GM19395 (cell line): ENCODE results near the gene LEF1.
A peak's percentile ranks its signal among the peaks of the same experiment; 100 is the strongest.
"Not testable (repeated sequence)": the region's sequence is repeated elsewhere in the genome, so short reads cannot be mapped to it uniquely, and the experiment has no call there.

ENCODE experiments used
- ATAC-seq: cut with Tn5 transposase; IDR thresholded peaks from one replicate; pipeline ENCODE4 v1.9.1; 2021; ENCODE audit warnings: mild to moderate bottlenecking, moderate library complexity; ENCODE audit not compliant: unreplicated experiment

The LEF1 gene

DNA sequence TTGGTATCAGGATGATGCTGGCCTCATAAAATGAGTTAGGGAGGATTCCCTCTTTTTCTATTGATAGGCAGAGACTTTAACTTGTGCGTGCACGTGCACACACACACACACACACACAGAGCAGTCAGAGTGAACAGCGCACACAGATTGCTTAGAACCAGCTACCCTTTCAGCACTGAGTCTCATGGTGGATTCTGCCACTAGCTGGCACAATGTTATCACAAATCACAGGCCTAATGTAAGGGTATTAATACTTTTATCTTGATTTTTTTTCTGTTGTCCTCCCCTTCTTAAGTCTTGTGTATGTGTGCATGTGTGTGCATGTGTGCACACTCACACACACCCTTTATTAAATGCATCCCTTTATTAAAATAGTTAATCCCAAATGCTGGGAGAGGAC, 125.8 kb downstream of the LEF1 start:
- no peak for ATAC-seq

DNA sequence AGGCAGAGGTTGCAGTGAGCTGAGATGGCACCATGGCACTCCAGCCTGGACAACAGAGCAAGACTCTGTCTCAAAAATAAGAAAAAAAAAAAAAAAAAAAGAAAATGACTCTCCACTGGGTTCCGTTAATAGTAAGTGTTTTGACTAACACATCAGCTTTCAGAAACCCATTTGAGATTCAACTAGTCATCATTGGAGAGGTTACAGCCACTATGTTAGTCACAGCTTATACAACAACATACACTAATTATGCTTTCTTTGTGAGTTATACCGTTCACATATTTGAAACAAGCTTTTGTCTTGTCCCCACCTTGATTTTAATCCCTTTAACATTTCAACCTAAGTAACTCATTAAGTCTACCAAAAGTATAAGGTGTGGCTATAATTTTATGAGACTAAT, 130.8 kb downstream of the LEF1 start:
- no peak for ATAC-seq

DNA sequence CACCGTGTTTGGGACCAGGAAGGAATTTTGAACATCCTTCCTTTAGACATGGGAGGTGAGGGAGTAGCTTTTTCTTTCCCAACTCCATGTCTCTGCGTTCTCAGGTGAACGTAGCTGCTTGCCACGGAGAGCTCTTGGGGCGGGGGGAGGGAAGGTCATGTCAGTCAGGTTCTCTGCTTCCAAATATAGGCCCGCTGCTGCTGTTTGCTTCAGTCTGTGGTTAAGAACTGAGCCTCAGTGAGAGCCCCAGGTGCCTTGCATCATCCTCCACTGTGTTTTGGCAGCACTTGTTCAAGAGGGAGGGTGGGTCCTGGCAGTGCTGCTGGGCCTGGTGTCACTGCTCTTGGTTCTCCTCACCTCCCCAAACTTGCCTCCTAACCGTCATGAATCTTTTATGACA, 132.5 kb downstream of the LEF1 start:
- ATAC-seq = peak; percentile 97

DNA sequence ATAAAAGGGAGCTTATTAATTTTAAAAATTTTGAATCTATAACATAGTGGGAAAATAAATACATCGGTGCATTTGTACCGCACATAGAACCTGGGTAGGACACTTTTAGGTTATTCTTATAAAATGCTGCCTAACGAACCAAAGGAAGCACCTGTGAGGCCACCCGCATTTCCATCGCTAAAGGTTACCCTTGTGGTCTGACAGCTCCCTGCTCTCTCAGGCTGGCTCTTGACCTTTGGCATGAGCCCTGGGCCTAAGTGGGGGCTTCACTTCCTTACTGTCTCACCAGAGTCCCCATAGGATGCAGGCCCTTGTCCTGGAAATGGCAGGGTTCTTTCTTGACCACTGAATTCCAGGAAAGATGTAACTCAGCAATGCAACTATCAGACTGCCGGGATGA, 133.0 kb downstream of the LEF1 start:
- ATAC-seq = peak; percentile 33

DNA sequence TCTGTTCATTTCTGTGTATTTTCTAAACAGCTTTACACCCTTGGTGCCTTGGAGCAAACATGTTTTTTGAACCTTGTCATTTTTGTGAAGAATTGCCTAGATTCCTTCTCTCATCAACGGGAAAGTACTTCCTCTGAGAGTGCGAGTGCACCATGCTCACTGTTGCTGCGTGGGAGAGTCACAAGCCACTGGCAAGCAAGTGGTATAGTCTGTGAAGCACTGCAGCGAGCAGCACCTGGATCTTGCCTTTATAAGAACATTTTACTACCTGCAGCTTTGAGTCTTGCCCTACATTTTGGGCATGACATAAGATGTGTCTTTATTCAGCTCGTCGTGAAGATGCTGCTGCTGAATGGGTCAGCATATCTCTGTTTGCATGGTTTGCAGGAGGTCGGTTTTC, 134.2 kb downstream of the LEF1 start:
- no peak for ATAC-seq

DNA sequence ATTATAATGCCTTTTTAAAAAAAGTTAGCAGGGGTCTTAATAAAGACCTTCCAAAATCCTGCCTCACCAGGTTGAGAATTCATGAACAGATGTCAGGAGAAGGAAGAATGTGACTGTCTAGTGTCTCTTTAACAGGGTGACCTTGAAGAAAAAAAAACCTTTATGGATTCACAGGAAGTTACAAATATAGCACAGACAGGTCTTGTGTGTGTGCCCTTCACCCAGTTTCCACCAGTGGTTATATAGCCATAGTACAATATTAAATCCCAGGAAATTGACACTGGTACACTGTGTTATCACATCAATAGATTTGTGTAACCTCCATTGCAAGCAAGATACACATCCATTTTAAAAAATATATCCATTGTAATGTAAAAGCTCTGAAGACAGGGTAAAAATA, 135.4 kb downstream of the LEF1 start:
- ATAC-seq = no peak

DNA sequence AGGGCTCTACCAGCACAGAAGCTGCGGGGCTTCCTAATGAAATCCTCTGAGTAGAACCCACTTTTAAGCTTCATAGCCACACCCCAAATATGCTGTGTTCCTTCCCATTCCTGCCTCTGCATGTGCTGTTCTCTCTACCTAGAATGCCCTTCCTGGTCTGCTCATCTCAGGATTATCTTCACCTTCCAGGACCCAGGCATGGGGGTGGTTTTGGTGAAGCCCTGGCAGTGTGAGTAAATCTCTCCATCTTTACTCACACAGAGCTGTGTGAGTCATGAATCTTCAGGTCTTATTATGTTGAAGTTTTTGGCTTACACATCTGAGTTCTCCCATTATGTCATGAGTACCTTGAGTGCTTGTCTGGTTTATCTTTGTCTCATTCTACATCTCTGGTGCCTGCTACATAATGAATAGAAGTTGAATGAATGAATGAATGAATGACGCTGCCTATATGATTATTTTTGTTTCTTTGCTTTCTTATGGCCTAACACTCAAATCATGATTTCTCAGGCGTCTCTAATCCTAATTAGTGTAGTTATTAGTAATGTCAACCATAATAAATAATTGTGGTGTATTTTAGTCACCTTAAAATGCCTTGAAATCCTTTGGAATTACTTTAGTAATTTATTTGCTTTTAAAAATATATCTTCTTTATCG, 137.2 kb downstream of the LEF1 start:
- ATAC-seq = no peak

DNA sequence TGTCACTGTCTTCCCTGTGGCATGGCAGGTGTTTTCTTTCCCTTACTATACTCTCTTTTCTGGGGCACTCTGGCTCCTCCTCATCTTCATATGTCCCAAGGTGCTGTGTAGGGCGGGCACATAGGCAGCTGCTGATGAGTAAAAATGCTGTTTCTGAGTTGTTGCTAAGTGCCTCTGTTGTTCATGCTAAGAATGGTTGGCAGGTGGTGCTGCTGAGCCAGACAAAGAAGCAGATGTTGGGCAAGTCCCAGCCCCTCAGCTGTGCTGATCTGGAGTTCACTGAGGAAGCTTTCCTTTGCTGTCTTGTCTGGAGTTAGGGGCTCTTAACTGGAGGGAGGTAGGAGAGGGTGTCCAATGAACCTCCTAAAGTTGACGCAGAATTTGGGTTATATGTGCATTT, 138.4 kb downstream of the LEF1 start:
- peak; percentile 96 for ATAC-seq

DNA sequence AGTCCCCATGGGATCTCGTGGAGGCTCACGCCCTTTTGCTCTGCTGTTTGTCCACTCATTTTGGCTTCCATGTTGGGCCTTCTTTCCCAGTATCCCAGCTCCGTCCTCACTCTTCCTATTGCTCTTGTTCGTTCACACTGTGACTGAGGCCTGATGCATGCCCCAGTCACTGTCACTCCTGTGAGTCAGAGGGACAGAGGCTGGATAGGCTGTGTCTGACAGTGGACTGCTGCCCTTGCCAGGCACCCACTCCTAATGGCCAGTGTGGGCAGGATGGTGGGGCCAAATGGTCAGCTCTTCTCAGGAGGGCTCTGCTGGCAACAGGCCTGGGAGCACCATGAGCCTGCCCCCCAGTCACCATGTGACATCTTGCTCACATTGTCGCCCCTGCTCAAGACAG, 139.0 kb downstream of the LEF1 start:
- no peak for ATAC-seq

DNA sequence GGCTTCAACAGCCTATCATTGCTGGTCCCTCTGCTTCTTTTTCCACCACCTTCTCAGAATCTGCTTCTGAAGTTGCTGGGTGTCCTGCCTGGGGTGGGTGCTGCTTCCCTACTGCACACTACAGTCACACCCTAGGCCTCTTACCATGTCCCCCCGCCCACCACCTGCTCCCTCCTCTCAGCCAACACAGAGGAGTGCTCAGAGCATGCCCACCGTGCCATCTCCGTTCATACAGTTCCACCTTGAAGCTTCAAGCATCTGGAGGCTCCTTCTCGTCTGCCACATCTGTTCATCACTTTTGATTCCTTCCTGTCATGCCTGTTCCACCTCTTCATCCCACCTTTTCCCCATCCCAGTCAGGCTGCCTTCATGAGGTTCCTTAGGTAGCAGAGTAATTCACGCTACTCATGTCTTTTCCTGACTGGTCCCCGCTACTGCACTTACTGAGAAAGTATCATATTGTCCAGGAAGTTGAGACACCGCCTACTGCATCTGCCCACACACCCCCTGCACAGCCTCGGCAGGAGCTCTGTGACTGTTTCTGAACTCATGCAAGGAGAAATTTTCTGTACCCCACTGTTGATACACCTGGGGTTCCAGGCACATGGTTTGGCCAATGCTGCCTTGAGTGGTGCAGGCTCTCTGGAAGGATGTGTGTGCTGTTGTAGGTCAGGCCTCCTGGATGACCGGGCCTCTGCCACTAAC, 139.6 kb downstream of the LEF1 start:
- no peak for ATAC-seq

DNA sequence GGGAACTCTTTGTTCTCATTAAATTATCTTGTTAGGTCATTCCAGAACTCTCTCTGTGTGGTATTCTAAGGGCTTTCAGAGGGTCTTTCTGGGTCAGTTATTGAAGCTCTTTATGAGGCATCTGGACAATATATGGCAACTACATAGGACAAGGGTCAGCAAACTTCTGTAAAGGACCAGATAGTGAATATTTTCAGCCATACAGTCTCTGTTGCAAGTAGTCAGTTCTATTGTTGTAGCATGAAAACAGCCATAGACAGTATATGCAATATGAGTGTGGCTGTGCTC, 143.9 kb downstream of the LEF1 start:
- ATAC-seq = no peak

DNA sequence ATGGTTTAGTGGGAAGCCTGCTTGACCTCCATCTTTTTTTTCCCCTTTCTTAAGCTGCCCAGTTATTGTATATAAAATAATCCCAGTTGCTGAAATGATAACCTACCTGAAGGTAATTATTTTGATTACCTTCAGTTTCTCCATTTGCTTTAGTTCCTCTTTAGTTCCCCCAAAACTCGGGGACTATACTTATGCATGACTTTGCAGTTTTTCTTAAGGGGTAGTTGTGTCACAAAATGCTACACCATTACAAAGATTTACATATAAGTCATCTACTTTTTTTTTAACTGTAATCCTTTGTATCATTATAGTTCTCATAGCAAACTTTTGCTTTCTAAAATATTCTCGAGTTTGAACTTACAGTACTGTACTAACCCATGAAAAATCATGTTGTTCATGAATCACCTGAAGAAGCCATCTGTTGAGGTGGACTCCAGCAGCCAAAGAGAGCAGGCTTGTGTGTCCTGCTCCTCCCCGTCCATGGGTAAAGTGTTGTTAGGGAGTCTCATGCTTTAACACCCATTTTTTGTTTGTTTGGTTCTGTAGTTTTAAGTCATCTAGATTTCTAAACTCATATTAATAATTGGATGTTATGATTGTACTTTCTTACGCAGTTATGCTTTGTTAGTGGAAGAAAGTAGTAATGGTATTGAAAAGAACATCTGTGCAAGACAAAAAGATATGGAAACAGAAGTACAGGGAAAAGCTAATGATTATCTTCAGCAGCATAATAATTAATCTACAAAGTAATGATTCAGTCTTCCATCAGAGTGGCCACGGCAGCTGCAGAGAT, 144.5 kb downstream of the LEF1 start:
- no peak for ATAC-seq

DNA sequence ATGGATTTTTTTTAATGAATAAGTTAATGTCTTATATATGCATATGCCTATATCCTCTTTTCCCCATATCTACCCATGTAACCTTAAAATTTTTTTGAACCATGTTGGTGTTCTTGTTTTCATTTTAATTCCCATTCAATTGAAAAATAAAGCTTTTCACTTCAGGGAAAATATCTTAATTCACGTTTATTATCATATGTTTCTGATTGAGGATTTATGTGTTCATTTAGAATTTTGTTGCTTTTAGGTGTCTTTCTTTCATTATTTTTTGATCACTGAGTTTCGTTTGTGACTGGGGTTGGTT, 149.9 kb downstream of the LEF1 start:
- ATAC-seq = no peak

DNA sequence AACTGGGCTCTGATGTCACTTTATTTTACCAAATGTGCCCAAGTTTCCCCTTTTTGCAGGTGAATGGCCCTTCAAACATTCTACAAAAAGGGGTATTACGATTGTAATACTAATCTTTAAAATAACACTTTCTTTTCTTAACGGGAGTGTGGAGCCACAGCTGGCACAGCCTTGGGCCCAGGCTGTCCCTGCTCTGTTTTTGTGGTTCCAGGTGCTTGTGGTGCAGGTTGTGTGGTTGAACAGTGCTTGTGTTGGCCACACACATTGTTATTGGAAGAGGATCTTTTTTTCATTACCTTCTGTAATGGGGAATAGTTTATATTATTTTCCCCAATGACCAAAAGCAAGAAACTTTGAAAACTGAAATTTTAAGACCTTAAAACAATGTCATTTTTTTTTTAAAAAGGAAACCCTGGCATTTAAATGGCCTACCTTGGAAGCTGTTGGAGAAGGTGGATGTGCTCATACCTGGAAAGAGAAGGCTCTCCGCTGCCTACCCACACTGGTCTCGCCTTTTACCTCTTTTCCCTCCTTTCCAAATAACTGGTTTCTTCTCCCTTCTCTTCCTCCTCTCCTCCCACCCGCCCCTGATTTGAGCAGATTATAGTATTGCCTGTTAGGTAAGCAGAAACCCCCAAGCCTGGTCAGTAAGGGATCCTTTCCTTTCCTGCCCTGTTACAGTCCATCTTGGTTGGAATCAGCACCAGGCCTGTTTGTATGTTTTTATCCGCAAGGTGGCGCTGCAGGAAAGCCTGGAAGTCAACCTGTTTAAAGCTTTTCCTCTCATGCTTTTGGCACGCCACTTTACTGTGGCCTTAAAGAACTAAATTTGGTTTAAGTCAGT, 150.5 kb downstream of the LEF1 start:
- ATAC-seq = peak; percentile 88

DNA sequence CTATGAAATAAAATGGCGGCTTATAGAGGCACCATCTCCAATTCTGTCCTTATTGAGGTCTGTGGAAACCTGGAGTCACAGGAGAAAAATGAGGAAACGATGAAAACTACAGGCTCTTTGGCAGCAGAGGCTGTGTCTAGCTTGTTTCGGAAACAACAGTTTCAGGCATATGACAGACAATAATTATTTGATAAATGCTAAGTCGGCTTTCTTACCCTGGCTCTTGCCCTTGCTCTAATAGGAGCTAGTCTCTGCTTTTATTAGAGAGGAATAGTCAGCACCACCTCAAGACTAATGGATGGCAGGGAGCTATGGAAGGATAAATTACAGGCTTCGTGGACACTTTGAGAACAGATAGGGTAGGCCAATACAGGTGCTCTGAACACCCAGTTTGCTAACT, 154.8 kb downstream of the LEF1 start:
- ATAC-seq = no peak

DNA sequence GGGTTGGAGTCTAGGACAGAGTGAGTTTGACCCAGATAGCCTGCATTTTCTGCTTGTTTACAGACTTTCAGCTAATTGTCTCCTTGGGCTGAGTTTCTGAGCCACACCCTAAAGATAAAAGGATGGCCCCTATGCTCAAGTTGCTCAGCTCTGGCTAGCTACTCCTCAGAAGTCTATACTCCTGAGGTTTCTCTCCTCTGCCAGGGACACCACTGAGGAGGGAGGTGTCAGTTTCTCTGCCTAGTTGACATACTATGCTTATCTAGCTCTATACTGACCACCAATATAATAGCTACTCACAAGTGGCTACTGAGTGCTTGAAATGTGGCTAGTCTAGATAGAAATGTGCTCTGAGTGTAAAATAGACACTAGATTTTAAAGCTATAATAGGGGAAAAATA, 155.4 kb downstream of the LEF1 start:
- no peak for ATAC-seq

DNA sequence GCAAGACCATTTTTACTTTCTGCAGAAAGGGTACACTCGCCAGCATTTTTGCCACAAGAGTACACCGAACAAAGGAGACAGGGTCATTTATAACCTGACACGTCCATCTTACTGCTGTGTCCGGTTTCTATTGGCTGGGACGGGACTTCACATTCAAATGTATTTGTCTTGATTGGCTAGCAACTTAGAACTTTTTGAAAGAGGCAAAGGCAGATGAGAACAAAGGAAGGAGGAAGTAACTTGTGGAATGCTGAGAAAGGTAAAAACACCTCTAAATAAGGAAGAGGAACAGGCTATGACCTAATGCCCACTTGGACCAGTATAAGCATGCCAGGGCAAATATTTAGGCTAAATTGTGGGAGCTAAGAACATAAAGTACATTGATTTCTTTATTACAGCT, 156.3 kb downstream of the LEF1 start:
- ATAC-seq = not testable (repeated sequence)

DNA sequence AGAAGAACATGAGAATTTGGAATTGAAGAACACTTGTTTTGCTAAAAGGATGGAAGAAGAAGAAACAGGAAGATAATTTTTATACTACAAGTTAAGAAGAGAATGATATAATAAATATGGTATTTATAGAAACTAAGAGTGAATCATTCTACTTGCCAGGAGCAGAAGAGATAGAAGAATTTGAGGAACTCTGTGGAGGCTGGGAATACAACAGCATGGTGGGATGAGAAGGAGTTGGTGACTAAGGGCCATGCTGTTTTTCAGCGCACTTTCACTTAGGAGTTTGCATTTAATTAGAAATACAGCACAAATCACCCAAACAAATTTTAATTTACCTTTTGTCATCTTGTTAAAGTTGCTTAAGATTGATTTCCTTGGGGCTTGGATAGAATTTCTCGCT, 158.6 kb downstream of the LEF1 start:
- ATAC-seq = no peak

DNA sequence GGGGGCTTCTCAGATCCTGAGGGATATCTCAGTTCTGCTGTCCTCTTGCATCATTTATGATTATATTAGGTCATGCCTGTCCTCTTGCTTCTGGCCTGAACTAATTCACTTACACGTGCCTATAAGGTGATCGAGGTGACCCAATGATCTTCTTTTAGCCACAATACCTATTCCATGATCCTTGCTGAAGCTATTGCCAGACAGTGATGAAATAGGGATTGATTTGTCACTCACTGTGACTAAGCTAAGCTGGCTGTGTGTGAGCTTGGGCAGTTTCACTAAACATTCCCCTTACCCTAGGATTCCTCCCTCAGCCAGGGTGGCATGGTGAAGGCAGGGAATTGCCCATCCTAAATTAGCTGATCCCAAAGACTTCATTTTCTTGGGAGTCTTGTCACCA, 160.0 kb downstream of the LEF1 start:
- ATAC-seq = no peak

DNA sequence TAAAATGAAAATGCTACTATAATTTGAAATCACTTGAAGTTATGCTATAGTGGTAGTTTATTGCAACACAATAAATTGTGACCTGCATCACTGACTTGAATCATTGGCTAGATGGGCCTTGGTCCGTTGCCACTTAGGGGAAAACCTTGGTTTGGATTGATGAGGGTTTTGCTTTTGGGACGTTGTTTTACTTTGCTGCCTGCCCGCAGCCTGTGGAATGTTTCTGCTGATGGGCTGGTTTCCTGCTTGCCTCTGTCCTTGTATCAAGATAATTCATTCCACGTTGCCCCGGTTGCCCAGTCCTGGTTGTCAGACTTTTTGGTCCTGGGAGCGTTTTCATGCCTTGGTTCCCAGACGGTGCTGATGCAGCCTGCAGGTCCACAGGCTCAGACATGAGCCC, 160.7 kb downstream of the LEF1 start:
- ATAC-seq = no peak

DNA sequence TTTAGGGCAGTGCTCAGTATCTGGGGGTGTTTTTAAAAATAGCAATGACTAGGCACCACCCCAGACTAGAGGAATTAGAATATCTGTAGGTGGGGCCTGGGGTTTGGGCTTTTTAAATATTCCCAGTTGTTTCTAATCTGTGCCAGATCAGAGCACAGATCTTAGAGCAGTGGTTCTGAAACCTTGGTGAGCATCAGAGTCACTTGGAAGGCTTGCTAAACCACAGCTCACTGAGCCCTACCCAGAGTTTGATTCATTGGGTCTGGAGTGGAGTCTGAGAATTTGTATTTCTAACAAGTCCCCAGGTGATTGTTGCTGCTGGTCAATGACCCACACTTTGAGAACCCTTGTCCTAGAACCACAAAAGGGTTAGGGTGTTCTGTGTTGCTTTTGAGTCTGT, 162.4 kb downstream of the LEF1 start:
- ATAC-seq = no peak

DNA sequence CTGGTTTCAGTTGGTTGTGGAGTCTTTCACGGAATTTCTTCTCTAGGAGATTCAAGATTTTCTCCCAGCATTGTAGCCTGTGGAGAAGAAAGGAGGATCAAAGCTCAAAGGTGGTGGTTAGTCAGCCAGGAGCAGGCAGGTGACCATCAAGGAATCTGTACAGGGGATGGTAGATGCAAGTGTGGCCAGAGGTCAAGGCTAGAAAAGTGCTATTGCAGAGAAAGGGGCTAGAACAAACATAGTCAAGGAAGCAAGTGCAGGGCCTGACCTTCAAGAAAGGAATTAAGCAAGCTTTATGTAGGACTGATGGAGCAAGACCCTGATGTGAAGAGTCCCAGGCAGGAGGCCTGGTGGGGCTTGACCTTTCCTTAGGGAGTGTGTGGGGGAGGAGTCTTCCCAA, 162.9 kb downstream of the LEF1 start:
- no peak for ATAC-seq
